HEK293 (cell line): Measurements from ENCODE around the gene SPNS1.

Source experiments
- AEBP2 ChIP-seq: fragments of 450-650 bp; formaldehyde crosslinking; IDR thresholded peaks from 2 replicates; pipeline ENCODE4 v1.5.1; 2016; ENCODE audit warnings: missing biosample characterization, missing genetic modification characterization, borderline replicate concordance
- GLIS2 ChIP-seq: fragments of 450-650 bp; formaldehyde crosslinking; IDR thresholded peaks from 2 replicates; pipeline ENCODE4 v1.5.1; 2016; ENCODE audit warnings: missing biosample characterization, missing genetic modification characterization
- PRDM6 ChIP-seq: fragments of 450-650 bp; formaldehyde crosslinking; IDR thresholded peaks from 2 replicates; pipeline ENCODE4 v1.5.1; 2017; ENCODE audit warnings: missing biosample characterization, missing genetic modification characterization
- SALL2 ChIP-seq: fragments of 450-650 bp; formaldehyde crosslinking; IDR thresholded peaks from 2 replicates; pipeline ENCODE4 v1.5.0; 2017; ENCODE audit warnings: missing biosample characterization, mild to moderate bottlenecking, missing genetic modification characterization, borderline replicate concordance
- SP3 ChIP-seq: fragments of 450-650 bp; formaldehyde crosslinking; IDR thresholded peaks from 2 replicates; pipeline ENCODE4 v1.5.1; 2016; ENCODE audit warnings: missing biosample characterization, missing genetic modification characterization
- TCF7L2 ChIP-seq: IDR thresholded peaks from 2 replicates; pipeline ENCODE4 v1.6.1; 2011; ENCODE audit warnings: low read depth, mild to moderate bottlenecking, inconsistent platforms, low read length, moderate library complexity, borderline replicate concordance
- WT1 ChIP-seq: fragments of 450-650 bp; formaldehyde crosslinking; IDR thresholded peaks from 2 replicates; pipeline ENCODE4 v1.5.1; 2016; ENCODE audit warnings: missing biosample characterization, missing genetic modification characterization
- YY1 ChIP-seq: fragments of 450-650 bp; formaldehyde crosslinking; IDR thresholded peaks from 2 replicates; pipeline ENCODE4 v1.5.1; 2018; ENCODE audit warnings: missing biosample characterization, missing genetic modification characterization
- ZBTB20 ChIP-seq: fragments of 450-650 bp; formaldehyde crosslinking; IDR thresholded peaks from 2 replicates; pipeline ENCODE4 v1.5.1; 2016; ENCODE audit warnings: missing biosample characterization, missing genetic modification characterization
- ZNF133 ChIP-seq: fragments of 450-650 bp; formaldehyde crosslinking; IDR thresholded peaks from 2 replicates; pipeline ENCODE4 v1.5.1; 2016; ENCODE audit warnings: missing biosample characterization, missing genetic modification characterization
- ZNF26 ChIP-seq: fragments of 450-650 bp; formaldehyde crosslinking; IDR thresholded peaks from 2 replicates; pipeline ENCODE4 v1.5.1; 2016; ENCODE audit warnings: missing biosample characterization, missing genetic modification characterization
- ZNF266 ChIP-seq: fragments of 450-650 bp; formaldehyde crosslinking; IDR thresholded peaks from 2 replicates; pipeline ENCODE4 v1.5.1; 2016; ENCODE audit warnings: missing biosample characterization, missing genetic modification characterization, low read depth
- ZNF426 ChIP-seq: fragments of 450-650 bp; formaldehyde crosslinking; IDR thresholded peaks from 2 replicates; pipeline ENCODE4 v1.5.1; 2017; ENCODE audit warnings: missing biosample characterization, missing genetic modification characterization, mild to moderate bottlenecking, inconsistent platforms, moderate library complexity
- ZNF449 ChIP-seq: fragments of 450-650 bp; formaldehyde crosslinking; IDR thresholded peaks from 2 replicates; pipeline ENCODE4 v1.5.1; 2017; ENCODE audit warnings: missing biosample characterization, mild to moderate bottlenecking, missing genetic modification characterization, moderate library complexity
- ZNF513 ChIP-seq: fragments of 450-650 bp; IDR thresholded peaks from 2 replicates; pipeline ENCODE4 v1.5.1; 2018; ENCODE audit warnings: missing biosample characterization, missing genetic modification characterization
- ZNF560 ChIP-seq: fragments of 450-650 bp; formaldehyde crosslinking; IDR thresholded peaks from 2 replicates; pipeline ENCODE4 v1.5.1; 2017; ENCODE audit warnings: missing biosample characterization, missing genetic modification characterization, borderline replicate concordance
- ZNF561 ChIP-seq: fragments of 450-650 bp; IDR thresholded peaks from 2 replicates; pipeline ENCODE4 v1.5.1; 2018; ENCODE audit warnings: missing biosample characterization, missing genetic modification characterization, borderline replicate concordance
- ZNF585B ChIP-seq: fragments of 450-650 bp; formaldehyde crosslinking; IDR thresholded peaks from 2 replicates; pipeline ENCODE4 v1.5.1; 2016; ENCODE audit warnings: missing biosample characterization, missing genetic modification characterization
- ZNF624 ChIP-seq: fragments of 450-650 bp; formaldehyde crosslinking; IDR thresholded peaks from 2 replicates; pipeline ENCODE4 v1.5.1; 2017; ENCODE audit warnings: missing biosample characterization, missing genetic modification characterization
- ZNF639 ChIP-seq: fragments of 450-650 bp; formaldehyde crosslinking; IDR thresholded peaks from 2 replicates; pipeline ENCODE4 v1.5.1; 2016; ENCODE audit warnings: missing biosample characterization, missing genetic modification characterization
- ZNF677 ChIP-seq: fragments of 450-650 bp; IDR thresholded peaks from 2 replicates; pipeline ENCODE4 v1.5.0; 2018; ENCODE audit warnings: missing biosample characterization, mild to moderate bottlenecking, missing genetic modification characterization, moderate library complexity
- ZNF704 ChIP-seq: fragments of 450-650 bp; formaldehyde crosslinking; IDR thresholded peaks from 2 replicates; pipeline ENCODE4 v1.5.1; 2016; ENCODE audit warnings: missing biosample characterization, missing genetic modification characterization
- ZSCAN23 ChIP-seq: fragments of 450-650 bp; formaldehyde crosslinking; IDR thresholded peaks from 2 replicates; pipeline ENCODE4 v1.5.1; 2016; ENCODE audit warnings: missing biosample characterization, missing genetic modification characterization
- ZSCAN5A ChIP-seq: fragments of 450-650 bp; formaldehyde crosslinking; IDR thresholded peaks from 2 replicates; pipeline ENCODE4 v1.5.1; 2016; ENCODE audit warnings: missing biosample characterization, missing genetic modification characterization

SPNS1 gene

GRCh38 chr16:28925386-28926228 is 49.0 kb upstream of the SPNS1 start (continued):
- peak; percentile 32 for TF ChIP-seq YY1 (tag by site-specific recombination)
- TF ChIP-seq ZNF585B (tag by site-specific recombination): no peak
- TF ChIP-seq PRDM6 (tag by site-specific recombination): no peak
- no peak for TF ChIP-seq ZNF639
- peak; percentile 63 for TF ChIP-seq ZNF561 (tag by site-specific recombination)
- TF ChIP-seq SALL2: no peak
- peak; percentile 58; the same call in 1 of the 2 replicates for TF ChIP-seq WT1
- TF ChIP-seq ZNF449 (tag by site-specific recombination): 0 out of 2 replicates have a peak, but pooled peaks have one; percentile 26
- peak; percentile 93 for TF ChIP-seq ZBTB20 (tag by site-specific recombination)
- no peak for TF ChIP-seq ZNF133 (tag by site-specific recombination)
- TF ChIP-seq GLIS2 (tag by site-specific recombination): peak; percentile 55; the same call in 1 of the 2 replicates
- no peak for TF ChIP-seq ZNF266 (tag by site-specific recombination)
- no peak for TF ChIP-seq ZNF513 (tag by site-specific recombination)
- TF ChIP-seq ZNF624: no peak
- TF ChIP-seq ZNF560 (tag by site-specific recombination): no peak
- TF ChIP-seq ZSCAN23: 0 out of 2 replicates have a peak, but pooled peaks have one; percentile 14
- TF ChIP-seq AEBP2 (tag by site-specific recombination): no peak
- no peak for TF ChIP-seq ZNF704 (tag by site-specific recombination)
- peak; percentile 52 for TF ChIP-seq SP3 (tag by site-specific recombination)
- 0 out of 2 replicates have a peak, but pooled peaks have one; percentile 26 for TF ChIP-seq ZSCAN5A (tag by site-specific recombination)
- TF ChIP-seq ZNF26 (tag by site-specific recombination): no peak
- no peak for TF ChIP-seq ZNF426 (tag by site-specific recombination)
- TF ChIP-seq ZNF677: 0 out of 2 replicates have a peak, but pooled peaks have one; percentile 29
- TF ChIP-seq TCF7L2: peak; percentile 65; the same call in 1 of the 2 replicates
